GM19240 (cell line): Measurements from ENCODE around the gene TNFRSF19.

Source experiments
- DNase-seq: peaks from one replicate; pipeline ENCODE4 v3.0.0; 2011; ENCODE audit warnings: low spot score; ENCODE audit not compliant: insufficient read length

The TNFRSF19 gene

GRCh38 chr13:23680845-23681669 lies 110.8 kb downstream of the TNFRSF19 start:
- no peak for DNase-seq

GRCh38 chr13:23683084-23683483 lies 112.9 kb downstream of the TNFRSF19 start:
- no peak for DNase-seq

GRCh38 chr13:23684647-23685046 lies 114.4 kb downstream of the TNFRSF19 start:
- no peak for DNase-seq

- DNase-seq: no peak
Observed at GRCh38 chr13:23685416-23685815, 115.2 kb downstream of the TNFRSF19 start.

GRCh38 chr13:23686948-23687347 lies 116.7 kb downstream of the TNFRSF19 start:
- DNase-seq: no peak

GRCh38 chr13:23687614-23688013 lies 117.4 kb downstream of the TNFRSF19 start:
- no peak for DNase-seq

- no peak for DNase-seq
Observed at GRCh38 chr13:23688336-23688735, 118.1 kb downstream of the TNFRSF19 start.

- no peak for DNase-seq
Observed at GRCh38 chr13:23690668-23691067, 120.5 kb downstream of the TNFRSF19 start.

GRCh38 chr13:23692816-23693215 lies 122.6 kb downstream of the TNFRSF19 start:
- no peak for DNase-seq

- no peak for DNase-seq
Observed at GRCh38 chr13:23695196-23695595, 125.0 kb downstream of the TNFRSF19 start.

GRCh38 chr13:23695711-23696464 lies 125.7 kb downstream of the TNFRSF19 start:
- DNase-seq: peak; percentile 52

GRCh38 chr13:23696610-23697009 lies 126.4 kb downstream of the TNFRSF19 start:
- DNase-seq: no peak

- DNase-seq: no peak
Observed at GRCh38 chr13:23697772-23698313, 127.6 kb downstream of the TNFRSF19 start.

- DNase-seq: no peak
Observed at GRCh38 chr13:23699271-23699670, 129.1 kb downstream of the TNFRSF19 start.

- no peak for DNase-seq
Observed at GRCh38 chr13:23701186-23701585, 131.0 kb downstream of the TNFRSF19 start.

GRCh38 chr13:23701636-23702035 lies 131.4 kb downstream of the TNFRSF19 start:
- no peak for DNase-seq

GRCh38 chr13:23703246-23703860 lies 133.1 kb downstream of the TNFRSF19 start:
- no peak for DNase-seq

GRCh38 chr13:23705583-23705982 lies 135.4 kb downstream of the TNFRSF19 start:
- no peak for DNase-seq

GRCh38 chr13:23707674-23708073 lies 137.5 kb downstream of the TNFRSF19 start:
- DNase-seq: no peak

- DNase-seq: no peak
Observed at GRCh38 chr13:23709536-23709935, 139.3 kb downstream of the TNFRSF19 start.

GRCh38 chr13:23710366-23710765 lies 140.2 kb downstream of the TNFRSF19 start:
- no peak for DNase-seq

- DNase-seq: no peak
Observed at GRCh38 chr13:23711355-23711754, 141.1 kb downstream of the TNFRSF19 start.
